ENCODE measurements around the gene RDH5.

The RDH5 gene

GRCh38 chr12:55704824-55705718 lies 15.1 kb upstream of the RDH5 start:
- no peak overlapping the region for H3K9ac ChIP-seq (ENCODE audit: low read length)
- H3K9me3 ChIP-seq (ENCODE audit: control insufficient read depth, insufficient read depth, low read depth, low read length) = no peaks in the 10 kb centered on the region
- H3K4me3 ChIP-seq (ENCODE audit: low read depth, low read length) = no peak overlapping the region
- no peak overlapping the region for H3K27ac ChIP-seq (ENCODE audit: low read depth, low read length)
- H3K27me3 ChIP-seq (ENCODE audit: control insufficient read depth, insufficient read depth, low read length) = peaks cover 22% of the 10 kb centered on the region
- H3K4me1 ChIP-seq (ENCODE audit: control insufficient read depth, insufficient read depth, low read length) = peaks cover 22% of the 10 kb centered on the region
- peaks cover 9% of the 10 kb centered on the region; the same call in 1 of the 2 replicates for H3K36me3 ChIP-seq (ENCODE audit: control insufficient read depth, insufficient read depth, low read length)

GRCh38 chr12:55705782-55706402 lies 14.3 kb upstream of the RDH5 start:
- peaks cover 3% of the 10 kb centered on the region; the same call in 1 of the 2 replicates for H3K36me3 ChIP-seq (ENCODE audit: control insufficient read depth, insufficient read depth, low read length)
- no peak overlapping the region for H3K27ac ChIP-seq (ENCODE audit: low read depth, low read length)
- peaks cover 22% of the 10 kb centered on the region for H3K27me3 ChIP-seq (ENCODE audit: control insufficient read depth, insufficient read depth, low read length)
- peak overlapping the region; percentile 92 for H3K4me3 ChIP-seq (ENCODE audit: low read depth, low read length)
- H3K9ac ChIP-seq (ENCODE audit: low read length) = no peak overlapping the region
- peaks cover 22% of the 10 kb centered on the region for H3K4me1 ChIP-seq (ENCODE audit: control insufficient read depth, insufficient read depth, low read length)
- no peaks in the 10 kb centered on the region for H3K9me3 ChIP-seq (ENCODE audit: control insufficient read depth, insufficient read depth, low read depth, low read length)

- no peaks in the 10 kb centered on the region for H3K9me3 ChIP-seq (ENCODE audit: control insufficient read depth, insufficient read depth, low read depth, low read length)
- peak overlapping the region; percentile 92 for H3K4me3 ChIP-seq (ENCODE audit: low read depth, low read length)
- H3K9ac ChIP-seq (ENCODE audit: low read length) = peak overlapping the region; percentile 77
- H3K27me3 ChIP-seq (ENCODE audit: control insufficient read depth, insufficient read depth, low read length) = peaks cover 23% of the 10 kb centered on the region
- H3K36me3 ChIP-seq (ENCODE audit: control insufficient read depth, insufficient read depth, low read length) = no peaks in the 10 kb centered on the region; the same call in 1 of the 2 replicates
- H3K27ac ChIP-seq (ENCODE audit: low read depth, low read length) = no peak overlapping the region
- H3K4me1 ChIP-seq (ENCODE audit: control insufficient read depth, insufficient read depth, low read length) = peaks cover 22% of the 10 kb centered on the region
Measured at GRCh38 chr12:55706568-55707218, 13.5 kb upstream of the RDH5 start.

GRCh38 chr12:55707219-55707671 lies 12.9 kb upstream of the RDH5 start:
- Histone ChIP-seq H3K9me3 (ENCODE audit: control insufficient read depth, insufficient read depth, low read depth, low read length) (no peaks in the 10 kb centered on the region), H3K9ac (ENCODE audit: low read length) (peak overlapping the region; percentile 77), H3K36me3 (ENCODE audit: control insufficient read depth, insufficient read depth, low read length) (no peaks in the 10 kb centered on the region; the same call in 1 of the 2 replicates), H3K4me3 (ENCODE audit: low read depth, low read length) (peak overlapping the region; percentile 92), H3K27me3 (ENCODE audit: control insufficient read depth, insufficient read depth, low read length) (peaks cover 28% of the 10 kb centered on the region), H3K27ac (ENCODE audit: low read depth, low read length) (no peak overlapping the region), H3K4me1 (ENCODE audit: control insufficient read depth, insufficient read depth, low read length) (peaks cover 22% of the 10 kb centered on the region)

- Histone ChIP-seq H3K4me3 (ENCODE audit: low read depth, low read length) (peak within 1 kb of the TSS; percentile 92), H3K4me1 (ENCODE audit: control insufficient read depth, insufficient read depth, low read length) (peaks cover 22% of the 10 kb centered on the region), H3K36me3 (ENCODE audit: control insufficient read depth, insufficient read depth, low read length) (no peaks in the 10 kb centered on the region), H3K9ac (ENCODE audit: low read length) (peak within 1 kb of the TSS; percentile 77), H3K27me3 (ENCODE audit: control insufficient read depth, insufficient read depth, low read length) (peaks cover 37% of the 10 kb centered on the region), H3K9me3 (ENCODE audit: control insufficient read depth, insufficient read depth, low read depth, low read length) (no peaks in the 10 kb centered on the region), H3K27ac (ENCODE audit: low read depth, low read length) (no peak within 1 kb of the TSS)
Measured at GRCh38 chr12:55707841-55708694, 12.1 kb upstream of the RDH5 start, which contains the start of gene ITGA7. Gene ITGA7 (minus strand): TSS chr12:55707904. CDS start chr12:55707682, 222 bp downstream.

- Histone ChIP-seq H3K9me3 (ENCODE audit: control insufficient read depth, insufficient read depth, low read depth, low read length) (no peaks in the 10 kb centered on the region), H3K36me3 (ENCODE audit: control insufficient read depth, insufficient read depth, low read length) (no peaks in the 10 kb centered on the region), H3K9ac (ENCODE audit: low read length) (no peak overlapping the region), H3K27ac (ENCODE audit: low read depth, low read length) (no peak overlapping the region), H3K4me1 (ENCODE audit: control insufficient read depth, insufficient read depth, low read length) (peaks cover 22% of the 10 kb centered on the region), H3K27me3 (ENCODE audit: control insufficient read depth, insufficient read depth, low read length) (peaks cover 38% of the 10 kb centered on the region), H3K4me3 (ENCODE audit: low read depth, low read length) (peak overlapping the region; percentile 92)
Measured at GRCh38 chr12:55708695-55709233, 11.4 kb upstream of the RDH5 start.

- Histone ChIP-seq H3K9ac (ENCODE audit: low read length) (no peak overlapping the region), H3K9me3 (ENCODE audit: control insufficient read depth, insufficient read depth, low read depth, low read length) (no peaks in the 10 kb centered on the region), H3K4me1 (ENCODE audit: control insufficient read depth, insufficient read depth, low read length) (peaks cover 14% of the 10 kb centered on the region), H3K27me3 (ENCODE audit: control insufficient read depth, insufficient read depth, low read length) (peaks cover 33% of the 10 kb centered on the region), H3K4me3 (ENCODE audit: low read depth, low read length) (no peak overlapping the region), H3K36me3 (ENCODE audit: control insufficient read depth, insufficient read depth, low read length) (no peaks in the 10 kb centered on the region), H3K27ac (ENCODE audit: low read depth, low read length) (no peak overlapping the region)
Measured at GRCh38 chr12:55711786-55712553, 8.2 kb upstream of the RDH5 start.

- no peak overlapping the region for H3K9ac ChIP-seq (ENCODE audit: low read length)
- H3K27me3 ChIP-seq (ENCODE audit: control insufficient read depth, insufficient read depth, low read length) = peaks cover 30% of the 10 kb centered on the region
- no peak overlapping the region for H3K4me3 ChIP-seq (ENCODE audit: low read depth, low read length)
- peaks cover 23% of the 10 kb centered on the region for H3K4me1 ChIP-seq (ENCODE audit: control insufficient read depth, insufficient read depth, low read length)
- no peaks in the 10 kb centered on the region for H3K36me3 ChIP-seq (ENCODE audit: control insufficient read depth, insufficient read depth, low read length)
- H3K27ac ChIP-seq (ENCODE audit: low read depth, low read length) = no peak overlapping the region
- H3K9me3 ChIP-seq (ENCODE audit: control insufficient read depth, insufficient read depth, low read depth, low read length) = no peaks in the 10 kb centered on the region
Measured at GRCh38 chr12:55712700-55713415, 7.3 kb upstream of the RDH5 start.

GRCh38 chr12:55713721-55714120 lies 6.5 kb upstream of the RDH5 start:
- Histone ChIP-seq H3K9me3 (ENCODE audit: control insufficient read depth, insufficient read depth, low read depth, low read length) (no peaks in the 10 kb centered on the region), H3K27me3 (ENCODE audit: control insufficient read depth, insufficient read depth, low read length) (peaks cover 28% of the 10 kb centered on the region), H3K27ac (ENCODE audit: low read depth, low read length) (no peak overlapping the region), H3K4me3 (ENCODE audit: low read depth, low read length) (no peak overlapping the region), H3K36me3 (ENCODE audit: control insufficient read depth, insufficient read depth, low read length) (no peaks in the 10 kb centered on the region), H3K9ac (ENCODE audit: low read length) (no peak overlapping the region), H3K4me1 (ENCODE audit: control insufficient read depth, insufficient read depth, low read length) (peaks cover 28% of the 10 kb centered on the region)

All from HUES6 (cell line).